ENCODE data around the gene SEC24D.
A peak's percentile ranks its signal among the peaks of the same experiment; 100 is the strongest.

The SEC24D gene

DNA sequence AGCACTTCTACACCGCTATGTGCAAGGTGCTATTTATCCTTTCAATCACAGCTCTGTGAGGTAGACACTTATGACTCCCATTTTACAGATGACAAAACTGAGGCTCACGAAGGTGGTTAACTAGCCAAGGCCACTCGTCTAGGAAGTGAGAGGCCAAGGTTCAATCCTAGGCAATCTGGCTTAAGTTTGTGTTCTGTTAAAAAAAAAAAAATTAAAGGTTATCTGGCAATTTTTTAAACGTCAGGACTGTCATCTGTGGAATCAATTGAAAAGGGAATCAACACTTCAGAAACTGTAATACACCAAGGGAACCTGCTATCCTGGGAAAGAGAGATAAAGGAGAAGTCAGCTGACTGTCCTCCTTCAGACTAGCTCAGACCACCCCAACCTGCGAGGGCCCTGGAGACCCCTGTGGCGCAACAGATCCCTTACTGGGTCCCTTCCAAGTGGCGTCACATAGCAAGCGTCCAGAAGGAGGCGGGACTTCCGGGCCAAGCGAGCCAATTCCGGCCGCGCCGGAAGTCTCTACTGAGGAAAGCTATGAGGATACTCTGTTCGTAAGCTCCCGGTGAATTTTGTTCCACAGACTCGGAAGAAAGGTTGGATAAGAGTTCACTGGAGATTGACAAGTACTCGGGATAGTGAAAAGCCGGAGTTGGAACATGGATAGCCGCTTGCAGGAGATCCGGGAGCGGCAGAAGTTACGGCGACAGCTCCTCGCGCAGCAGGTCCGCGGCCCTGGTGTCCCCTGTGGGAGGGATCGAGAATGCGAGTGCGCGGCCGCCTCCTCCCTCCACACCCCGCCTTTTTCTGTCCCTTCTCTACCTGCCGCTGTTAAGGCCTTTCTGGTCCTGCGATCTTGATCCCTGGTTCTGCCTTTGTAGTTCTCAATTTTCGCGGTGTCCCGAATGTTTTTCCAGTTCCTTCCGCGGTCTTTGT is 150.8 kb downstream of the SEC24D start, which contains the start of gene METTL14:
METTL14 (plus strand) TSS at position 520 of the 939 bp plus-strand sequence; CDS start at position 663, 143 bp downstream.
- peak; percentile 94 for DNase-seq

- no peak for DNase-seq
Measured at GRCh38 chr4:118683513-118683912, 152.4 kb downstream of the SEC24D start.

DNA sequence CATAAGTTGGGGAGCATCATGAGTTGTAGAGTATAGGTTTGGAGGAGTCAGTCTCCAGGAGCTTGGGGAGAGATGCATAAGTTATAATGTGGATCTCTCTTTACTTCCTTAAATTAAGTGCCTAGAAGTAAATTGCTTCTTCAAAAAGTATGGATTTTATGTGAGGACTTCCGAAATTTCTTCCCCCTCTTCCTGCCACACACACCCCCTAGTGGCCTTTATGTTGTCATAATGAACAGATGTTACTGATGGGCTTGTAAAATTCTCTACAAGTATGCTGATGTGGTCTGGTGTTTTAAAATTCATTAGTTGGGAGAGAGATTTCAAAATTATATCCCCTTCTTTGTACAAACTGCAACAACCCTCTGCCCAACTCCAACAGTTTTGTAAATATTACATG is 153.0 kb downstream of the SEC24D start:
- no peak for DNase-seq

- DNase-seq, result no peak
Measured at GRCh38 chr4:118680808-118681207, 155.1 kb downstream of the SEC24D start.

- no peak for DNase-seq
Measured at GRCh38 chr4:118676128-118676527, 159.8 kb downstream of the SEC24D start.
